ENCODE measurements around the gene MICA.
"Not testable (repeated sequence)": the region's sequence is repeated elsewhere in the genome, so short reads cannot be mapped to it uniquely, and the experiment has no call there.

The MICA gene

GRCh38 chr6:31383149-31383548 is 20.2 kb upstream of the MICA start:
- no peak for DNase-seq (ENCODE audit: low spot score)

GRCh38 chr6:31385041-31385440 is 18.4 kb upstream of the MICA start:
- DNase-seq (ENCODE audit: low spot score): no peak

- DNase-seq (ENCODE audit: low spot score): no peak
Observed at GRCh38 chr6:31386099-31386498, 17.3 kb upstream of the MICA start.

- DNase-seq (ENCODE audit: low spot score): no peak
Observed at GRCh38 chr6:31386977-31387376, 16.4 kb upstream of the MICA start.

GRCh38 chr6:31388916-31389801 is 14.2 kb upstream of the MICA start:
- not testable (repeated sequence) for DNase-seq (ENCODE audit: low spot score)

GRCh38 chr6:31389802-31390132 is 13.6 kb upstream of the MICA start:
- not testable (repeated sequence) for DNase-seq (ENCODE audit: low spot score)

GRCh38 chr6:31393932-31394331 is 9.5 kb upstream of the MICA start:
- no peak for DNase-seq (ENCODE audit: low spot score)

GRCh38 chr6:31394381-31394780 is 9.0 kb upstream of the MICA start:
- DNase-seq (ENCODE audit: low spot score): no peak

- no peak for DNase-seq (ENCODE audit: low spot score)
Observed at GRCh38 chr6:31395832-31396231, 7.6 kb upstream of the MICA start.

GRCh38 chr6:31396422-31397152 is 6.8 kb upstream of the MICA start:
- DNase-seq (ENCODE audit: low spot score): peak; percentile 67

- DNase-seq (ENCODE audit: low spot score): not testable (repeated sequence)
Observed at GRCh38 chr6:31397153-31397499, 6.3 kb upstream of the MICA start.

- DNase-seq (ENCODE audit: low spot score): peak; percentile 9
Observed at GRCh38 chr6:31397901-31398525, 5.4 kb upstream of the MICA start.

GRCh38 chr6:31399589-31400466 is 3.6 kb upstream of the MICA start:
- peak; percentile 93 for DNase-seq (ENCODE audit: low spot score)

- DNase-seq (ENCODE audit: low spot score): peak; percentile 69
Observed at GRCh38 chr6:31400467-31401289, 2.7 kb upstream of the MICA start.

GRCh38 chr6:31401403-31401802 is 2.0 kb upstream of the MICA start:
- DNase-seq (ENCODE audit: low spot score): peak; percentile 72

GRCh38 chr6:31402324-31403282 is 792 bp upstream of the MICA start:
- DNase-seq (ENCODE audit: low spot score): peak; percentile 11

- DNase-seq (ENCODE audit: low spot score): not testable (repeated sequence)
Observed at GRCh38 chr6:31404061-31404364, 618 bp downstream of the MICA start.

GRCh38 chr6:31405996-31406395 is 2.6 kb downstream of the MICA start:
- DNase-seq (ENCODE audit: low spot score): no peak

GRCh38 chr6:31407699-31408098 is 4.3 kb downstream of the MICA start:
- DNase-seq (ENCODE audit: low spot score): peak; percentile 28

- DNase-seq (ENCODE audit: low spot score): no peak
Observed at GRCh38 chr6:31412506-31412905, 9.1 kb downstream of the MICA start.

All from LoVo (cell line).